Neural progenitor cell (in vitro differentiated cells): ENCODE results near the gene NR1D1. TPM values are rescaled to one million over a fixed set of nuclear protein-coding genes. Genes with fewer than 3 reads are reported as not detected.

Experiments
- DNase-seq: peaks from one replicate; pipeline ENCODE4 v3.0.0-alpha.2; 2016; ENCODE audit warnings: low spot score
- H2AFZ ChIP-seq: fragments of 200-600 bp; sonication (generic); replicated peaks from 2 replicates; pipeline ENCODE4 v1.6.1; 2016; ENCODE audit warnings: antibody characterized with exemption
- H3F3A ChIP-seq: fragments of 200-600 bp; sonication (generic); 2 replicates; pipeline ENCODE4 v1.6.1; 2016; ENCODE audit warnings: antibody characterized with exemption, low read depth
- H3K27ac ChIP-seq: fragments of 200-600 bp; sonication (generic); 2 replicates; pipeline ENCODE4 v1.5.1; 2016; ENCODE audit warnings: mild to moderate bottlenecking
- H3K27me3 ChIP-seq: fragments of 200-600 bp; sonication (generic); 2 replicates; pipeline ENCODE4 v1.6.1; 2016; ENCODE audit warnings: mild to moderate bottlenecking, moderate library complexity
- H3K36me3 ChIP-seq: fragments of 200-600 bp; sonication (generic); 2 replicates; pipeline ENCODE4 v1.5.1; 2016
- H3K4me1 ChIP-seq: fragments of 200-600 bp; sonication (generic); 2 replicates; pipeline ENCODE4 v1.6.1; 2016; ENCODE audit warnings: mixed run types
- H3K4me2 ChIP-seq: fragments of 200-600 bp; sonication (generic); 2 replicates; pipeline ENCODE4 v1.6.1; 2016
- H3K4me3 ChIP-seq: fragments of 200-600 bp; sonication (generic); 2 replicates; pipeline ENCODE4 v1.5.1; 2016
- H3K79me2 ChIP-seq: fragments of 200-600 bp; sonication (generic); 2 replicates; pipeline ENCODE4 v1.6.1; 2016; ENCODE audit warnings: low read depth
- H3K9ac ChIP-seq: fragments of 200-600 bp; sonication (generic); 2 replicates; pipeline ENCODE4 v1.6.1; 2016
- H3K9me3 ChIP-seq: fragments of 200-600 bp; sonication (generic); 2 replicates; pipeline ENCODE4 v1.5.1; 2016; ENCODE audit warnings: low read depth
- H4K20me1 ChIP-seq: fragments of 200-600 bp; sonication (generic); 2 replicates; pipeline ENCODE4 v1.6.1; 2016; ENCODE audit warnings: low read depth
- H3K27ac Mint-ChIP-seq: 3 replicates; pipeline ENCODE4 v1.8.0; 2021; ENCODE audit warnings: mixed read lengths
- H3K27me3 Mint-ChIP-seq: 2 replicates; pipeline ENCODE4 v1.8.0; 2022; ENCODE audit warnings: low read depth, mild to moderate bottlenecking, inconsistent platforms, moderate library complexity, mixed read lengths; ENCODE audit not compliant: insufficient read depth
- H3K36me3 Mint-ChIP-seq: 3 replicates; pipeline ENCODE4 v1.8.0; 2021; ENCODE audit warnings: mixed read lengths
- H3K4me1 Mint-ChIP-seq: 3 replicates; pipeline ENCODE4 v1.8.0; 2021; ENCODE audit warnings: mixed read lengths
- H3K4me3 Mint-ChIP-seq: 3 replicates; pipeline ENCODE4 v1.8.0; 2021; ENCODE audit warnings: mild to moderate bottlenecking, moderate library complexity, mixed read lengths
- H3K9me3 Mint-ChIP-seq: 3 replicates; pipeline ENCODE4 v1.8.0; 2020; ENCODE audit warnings: mixed read lengths
- CTCF ChIP-seq: fragments of 200-600 bp; sonication (generic); IDR thresholded peaks from 2 replicates; pipeline ENCODE4 v1.5.1; 2017; ENCODE audit warnings: antibody characterized with exemption, mild to moderate bottlenecking
- EZH2 ChIP-seq: fragments of 200-600 bp; sonication (generic); IDR thresholded peaks from 2 replicates; pipeline ENCODE4 v1.6.1; 2017; ENCODE audit warnings: antibody characterized with exemption, mild to moderate bottlenecking, moderate library complexity
- EZH2phosphoT487 ChIP-seq: fragments of 200-600 bp; sonication (generic); IDR thresholded peaks from 2 replicates; pipeline ENCODE4 v1.6.1; 2017; ENCODE audit warnings: antibody characterized with exemption
- total RNA-seq: library from RNA; depleted of rRNA; stranded (reverse); fragments of >200 nt; gene quantifications from 2 replicates; pipeline ENCODE4 v1.2.3, GENCODE V29; 2015; ENCODE audit warnings: low replicate concordance

Gene NR1D1
- total RNA-seq, 1 donor from 2014 or later, result 0.24 TPM

GRCh38 chr17:40111221-40112128 lies 11.1 kb upstream of the NR1D1 start:
- H2AFZ ChIP-seq, result no peak overlapping the region
- no peak overlapping the region for H3K27ac ChIP-seq
- no peaks in the 10 kb centered on the region for H3K9me3 Mint-ChIP-seq
- peaks cover 81% of the 10 kb centered on the region for H3F3A ChIP-seq
- no peaks in the 10 kb centered on the region for H3K36me3 ChIP-seq
- no peak overlapping the region for H3K4me3 ChIP-seq
- H3K36me3 Mint-ChIP-seq, result no peaks in the 10 kb centered on the region
- no peak overlapping the region for H3K27ac Mint-ChIP-seq
- no peaks in the 10 kb centered on the region for H3K27me3 Mint-ChIP-seq
- peak overlapping the region; percentile 36 for H3K4me3 Mint-ChIP-seq
- TF ChIP-seq CTCF (peak; percentile 61), EZH2 (no peak), EZH2phosphoT487 (no peak)
- H3K27me3 ChIP-seq, result no peaks in the 10 kb centered on the region
- no peaks in the 10 kb centered on the region for H3K79me2 ChIP-seq
- peaks cover 65% of the 10 kb centered on the region for H3K4me1 ChIP-seq
- H3K9ac ChIP-seq, result no peak overlapping the region
- peak overlapping the region; percentile 69 for H3K4me2 ChIP-seq
- peak; percentile 93 for DNase-seq
- peaks cover 72% of the 10 kb centered on the region for H3K4me1 Mint-ChIP-seq
- H4K20me1 ChIP-seq, result no peaks in the 10 kb centered on the region
- no peaks in the 10 kb centered on the region for H3K9me3 ChIP-seq

GRCh38 chr17:40110026-40110845 lies 9.8 kb upstream of the NR1D1 start:
- Mint-ChIP-seq H3K27me3 (peaks cover 9% of the 10 kb centered on the region), H3K9me3 (no peaks in the 10 kb centered on the region), H3K4me1 (peaks cover 83% of the 10 kb centered on the region), H3K4me3 (peak overlapping the region; percentile 11), H3K27ac (peak overlapping the region; percentile 91), H3K36me3 (no peaks in the 10 kb centered on the region)
- peak overlapping the region; percentile 69 for H3K4me2 ChIP-seq
- H3F3A ChIP-seq, result peaks cover 73% of the 10 kb centered on the region
- no peaks in the 10 kb centered on the region for H4K20me1 ChIP-seq
- H3K27me3 ChIP-seq, result no peaks in the 10 kb centered on the region
- peak overlapping the region; percentile 82 for H3K27ac ChIP-seq
- TF ChIP-seq EZH2phosphoT487 (no peak), CTCF (no peak), EZH2 (no peak)
- no peak overlapping the region for H3K9ac ChIP-seq
- H3K9me3 ChIP-seq, result no peaks in the 10 kb centered on the region
- H3K4me3 ChIP-seq, result peak overlapping the region; percentile 25
- H3K36me3 ChIP-seq, result no peaks in the 10 kb centered on the region
- H2AFZ ChIP-seq, result no peak overlapping the region
- no peaks in the 10 kb centered on the region for H3K79me2 ChIP-seq
- peaks cover 69% of the 10 kb centered on the region for H3K4me1 ChIP-seq
- DNase-seq, result peak; percentile 89

GRCh38 chr17:40108970-40109824 lies 8.8 kb upstream of the NR1D1 start:
- Mint-ChIP-seq H3K27me3 (peaks cover 10% of the 10 kb centered on the region), H3K36me3 (no peaks in the 10 kb centered on the region), H3K4me1 (peaks cover 81% of the 10 kb centered on the region), H3K27ac (peak overlapping the region; percentile 91), H3K4me3 (no peak overlapping the region), H3K9me3 (no peaks in the 10 kb centered on the region)
- Histone ChIP-seq H3K79me2 (no peaks in the 10 kb centered on the region), H3K9me3 (no peaks in the 10 kb centered on the region), H3K27me3 (no peaks in the 10 kb centered on the region), H3K4me3 (no peak overlapping the region), H3K36me3 (no peaks in the 10 kb centered on the region), H2AFZ (no peak overlapping the region), H3K4me1 (peaks cover 63% of the 10 kb centered on the region), H3F3A (peaks cover 63% of the 10 kb centered on the region), H3K27ac (peak overlapping the region; percentile 82), H3K9ac (no peak overlapping the region), H4K20me1 (no peaks in the 10 kb centered on the region), H3K4me2 (peak overlapping the region; percentile 69)
- TF ChIP-seq CTCF, result peak; percentile 28
- TF ChIP-seq EZH2phosphoT487, result no peak
- no peak for DNase-seq
